Measurements from ENCODE around the gene ASIC2.

Gene ASIC2

GRCh38 chr17:33163533-33164168 lies 129.4 kb downstream of the ASIC2 start:
- DNase-seq (ENCODE audit: low read depth in 2 of 2): no peak

- no peak for DNase-seq (ENCODE audit: low read depth in 2 of 2)
These were observed 138.1 kb downstream of the ASIC2 start for GRCh38 chr17:33154869-33155455.

- DNase-seq (ENCODE audit: low read depth in 2 of 2): no peak
These were observed 140.3 kb downstream of the ASIC2 start for GRCh38 chr17:33152783-33153182.

GRCh38 chr17:33151565-33151964 lies 141.5 kb downstream of the ASIC2 start:
- no peak for DNase-seq (ENCODE audit: low read depth in 2 of 2)

GRCh38 chr17:33145941-33146340 lies 147.2 kb downstream of the ASIC2 start:
- DNase-seq (ENCODE audit: low read depth in 2 of 2): no peak

- DNase-seq (ENCODE audit: low read depth in 2 of 2): no peak
These were observed 148.3 kb downstream of the ASIC2 start for GRCh38 chr17:33144837-33145236.

GRCh38 chr17:33142705-33143299 lies 150.3 kb downstream of the ASIC2 start:
- no peak for DNase-seq (ENCODE audit: low read depth in 2 of 2)

- no peak for DNase-seq (ENCODE audit: low read depth in 2 of 2)
These were observed 152.5 kb downstream of the ASIC2 start for GRCh38 chr17:33140413-33141099.

- DNase-seq (ENCODE audit: low read depth in 2 of 2): no peak
These were observed 154.5 kb downstream of the ASIC2 start for GRCh38 chr17:33138627-33139026.

GRCh38 chr17:33137426-33137825 lies 155.7 kb downstream of the ASIC2 start:
- no peak for DNase-seq (ENCODE audit: low read depth in 2 of 2)

- DNase-seq (ENCODE audit: low read depth in 2 of 2): no peak
These were observed 157.4 kb downstream of the ASIC2 start for GRCh38 chr17:33135691-33136090.

- DNase-seq (ENCODE audit: low read depth in 2 of 2): no peak
These were observed 161.5 kb downstream of the ASIC2 start for GRCh38 chr17:33131620-33132019.

- DNase-seq (ENCODE audit: low read depth in 2 of 2): no peak
These were observed 165.4 kb downstream of the ASIC2 start for GRCh38 chr17:33127706-33128105.

- DNase-seq (ENCODE audit: low read depth in 2 of 2): no peak
These were observed 167.0 kb downstream of the ASIC2 start for GRCh38 chr17:33126086-33126485.

- no peak for DNase-seq (ENCODE audit: low read depth in 2 of 2)
These were observed 167.5 kb downstream of the ASIC2 start for GRCh38 chr17:33125552-33125950.

- no peak for DNase-seq (ENCODE audit: low read depth in 2 of 2)
These were observed 168.1 kb downstream of the ASIC2 start for GRCh38 chr17:33124871-33125551.

GRCh38 chr17:33124185-33124584 lies 168.9 kb downstream of the ASIC2 start:
- DNase-seq (ENCODE audit: low read depth in 2 of 2): no peak

- DNase-seq (ENCODE audit: low read depth in 2 of 2): no peak
These were observed 171.3 kb downstream of the ASIC2 start for GRCh38 chr17:33121756-33122155.

- DNase-seq (ENCODE audit: low read depth in 2 of 2): no peak
These were observed 171.8 kb downstream of the ASIC2 start for GRCh38 chr17:33121272-33121671.

GRCh38 chr17:33120103-33120502 lies 173.0 kb downstream of the ASIC2 start:
- DNase-seq (ENCODE audit: low read depth in 2 of 2): no peak

- DNase-seq (ENCODE audit: low read depth in 2 of 2): no peak
These were observed 174.6 kb downstream of the ASIC2 start for GRCh38 chr17:33118391-33119075.

Data from stimulated activated CD8-positive, alpha-beta memory T cell treated with anti-CD3 and anti-CD28 coated beads, Interleukin-2, amount 100 ng/mL, for 48 hours (primary cell).